ENCODE measurements around the gene ATG7. TPM values are rescaled to one million over a fixed set of nuclear protein-coding genes. Genes with fewer than 3 reads are reported as not detected.

The ATG7 gene
- total and polyA plus RNA-seq, 10 of the 15 experiments (the other 5 are each of a cell fraction or from before 2014, with no cell fraction given), result 13.5 to 49.5 (median 26.4) TPM

GRCh38 chr3:11435440-11436165 lies 163.4 kb downstream of the ATG7 start:
- Histone ChIP-seq H4K20me1 (ENCODE audit: control insufficient read depth, insufficient read depth) (no peaks in the 10 kb centered on the region), H2AFZ (ENCODE audit: control insufficient read depth, low read depth, low read length) (no peak overlapping the region), H3K79me2 (ENCODE audit: control insufficient read depth, insufficient read depth, low read length) (no peaks in the 10 kb centered on the region), H3K9me3 (replicated peaks; ENCODE audit: control insufficient read depth, insufficient read depth, low read length) (no peaks in the 10 kb centered on the region), H3K4me3 (no peak overlapping the region), H3K9ac (ENCODE audit: control insufficient read depth, insufficient read depth, low read length) (no peak overlapping the region), H3K27ac (ENCODE audit: control insufficient read depth, insufficient read depth) (no peak overlapping the region), H3K4me1 (ENCODE audit: control insufficient read depth, insufficient read depth, low read length) (no peaks in the 10 kb centered on the region), H3K4me2 (ENCODE audit: control insufficient read depth, insufficient read depth) (no peak overlapping the region), H3K36me3 (ENCODE audit: control insufficient read depth in 2 of 2, insufficient read depth in 2 of 2, low read length in 1 of 2) (peaks cover 0 to 2% of the 10 kb centered on the region in 2 experiments; a peak in 1 of 4 replicates), H3K27me3 (replicated peaks in 1 of 2; ENCODE audit: control insufficient read depth in 2 of 2, insufficient read depth in 2 of 2, low read length in 1 of 2) (no peaks in the 10 kb centered on the region)
- TF ChIP-seq TCF7 (IDR thresholded peaks at IDR 0.05; ENCODE audit: borderline replicate concordance) (no peak), RELA (IDR thresholded peaks at IDR 0.05; ENCODE audit: borderline replicate concordance, partially characterized antibody) (no peak), NR2C2 (IDR thresholded peaks at IDR 0.05; ENCODE audit: borderline replicate concordance, control insufficient read depth, insufficient read length, low read depth) (no peak), MTA2 (IDR thresholded peaks at IDR 0.05; ENCODE audit: low read depth) (no peak), SIX5 (IDR thresholded peaks at IDR 0.05; ENCODE audit: low read depth, low read length, severe bottlenecking) (no peak), SMAD5 (IDR thresholded peaks at IDR 0.05; ENCODE audit: low read depth) (no peak), CHD1 (IDR thresholded peaks at IDR 0.05; ENCODE audit: low read depth, low read length) (no peak), TCF3 (IDR thresholded peaks at IDR 0.05; ENCODE audit: borderline replicate concordance, insufficient read depth, low read depth, low read length) (no peak), CBX5 (IDR thresholded peaks at IDR 0.05; ENCODE audit: low read depth) (no peak), RAD51 (IDR thresholded peaks at IDR 0.05) (no peak), ESRRA (IDR thresholded peaks at IDR 0.05; ENCODE audit: low read length) (no peak), EGR1 (IDR thresholded peaks at IDR 0.05; ENCODE audit: borderline replicate concordance in 1 of 2, low read depth in 2 of 2, low read length in 2 of 2) (no peak)
- TF ChIP-seq, protein P1, sequence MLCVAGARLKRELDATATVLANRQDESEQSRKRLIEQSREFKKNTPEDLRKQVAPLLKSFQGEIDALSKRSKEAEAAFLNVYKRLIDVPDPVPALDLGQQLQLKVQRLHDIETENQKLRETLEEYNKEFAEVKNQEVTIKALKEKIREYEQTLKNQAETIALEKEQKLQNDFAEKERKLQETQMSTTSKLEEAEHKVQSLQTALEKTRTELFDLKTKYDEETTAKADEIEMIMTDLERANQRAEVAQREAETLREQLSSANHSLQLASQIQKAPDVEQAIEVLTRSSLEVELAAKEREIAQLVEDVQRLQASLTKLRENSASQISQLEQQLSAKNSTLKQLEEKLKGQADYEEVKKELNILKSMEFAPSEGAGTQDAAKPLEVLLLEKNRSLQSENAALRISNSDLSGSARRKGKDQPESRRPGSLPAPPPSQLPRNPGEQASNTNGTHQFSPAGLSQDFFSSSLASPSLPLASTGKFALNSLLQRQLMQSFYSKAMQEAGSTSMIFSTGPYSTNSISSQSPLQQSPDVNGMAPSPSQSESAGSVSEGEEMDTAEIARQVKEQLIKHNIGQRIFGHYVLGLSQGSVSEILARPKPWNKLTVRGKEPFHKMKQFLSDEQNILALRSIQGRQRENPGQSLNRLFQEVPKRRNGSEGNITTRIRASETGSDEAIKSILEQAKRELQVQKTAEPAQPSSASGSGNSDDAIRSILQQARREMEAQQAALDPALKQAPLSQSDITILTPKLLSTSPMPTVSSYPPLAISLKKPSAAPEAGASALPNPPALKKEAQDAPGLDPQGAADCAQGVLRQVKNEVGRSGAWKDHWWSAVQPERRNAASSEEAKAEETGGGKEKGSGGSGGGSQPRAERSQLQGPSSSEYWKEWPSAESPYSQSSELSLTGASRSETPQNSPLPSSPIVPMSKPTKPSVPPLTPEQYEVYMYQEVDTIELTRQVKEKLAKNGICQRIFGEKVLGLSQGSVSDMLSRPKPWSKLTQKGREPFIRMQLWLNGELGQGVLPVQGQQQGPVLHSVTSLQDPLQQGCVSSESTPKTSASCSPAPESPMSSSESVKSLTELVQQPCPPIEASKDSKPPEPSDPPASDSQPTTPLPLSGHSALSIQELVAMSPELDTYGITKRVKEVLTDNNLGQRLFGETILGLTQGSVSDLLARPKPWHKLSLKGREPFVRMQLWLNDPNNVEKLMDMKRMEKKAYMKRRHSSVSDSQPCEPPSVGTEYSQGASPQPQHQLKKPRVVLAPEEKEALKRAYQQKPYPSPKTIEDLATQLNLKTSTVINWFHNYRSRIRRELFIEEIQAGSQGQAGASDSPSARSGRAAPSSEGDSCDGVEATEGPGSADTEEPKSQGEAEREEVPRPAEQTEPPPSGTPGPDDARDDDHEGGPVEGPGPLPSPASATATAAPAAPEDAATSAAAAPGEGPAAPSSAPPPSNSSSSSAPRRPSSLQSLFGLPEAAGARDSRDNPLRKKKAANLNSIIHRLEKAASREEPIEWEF (IDR thresholded peaks at IDR 0.05; ENCODE audit: insufficient replicate concordance, low read depth, low read length), result no peak
- TF ChIP-seq, protein P2, sequence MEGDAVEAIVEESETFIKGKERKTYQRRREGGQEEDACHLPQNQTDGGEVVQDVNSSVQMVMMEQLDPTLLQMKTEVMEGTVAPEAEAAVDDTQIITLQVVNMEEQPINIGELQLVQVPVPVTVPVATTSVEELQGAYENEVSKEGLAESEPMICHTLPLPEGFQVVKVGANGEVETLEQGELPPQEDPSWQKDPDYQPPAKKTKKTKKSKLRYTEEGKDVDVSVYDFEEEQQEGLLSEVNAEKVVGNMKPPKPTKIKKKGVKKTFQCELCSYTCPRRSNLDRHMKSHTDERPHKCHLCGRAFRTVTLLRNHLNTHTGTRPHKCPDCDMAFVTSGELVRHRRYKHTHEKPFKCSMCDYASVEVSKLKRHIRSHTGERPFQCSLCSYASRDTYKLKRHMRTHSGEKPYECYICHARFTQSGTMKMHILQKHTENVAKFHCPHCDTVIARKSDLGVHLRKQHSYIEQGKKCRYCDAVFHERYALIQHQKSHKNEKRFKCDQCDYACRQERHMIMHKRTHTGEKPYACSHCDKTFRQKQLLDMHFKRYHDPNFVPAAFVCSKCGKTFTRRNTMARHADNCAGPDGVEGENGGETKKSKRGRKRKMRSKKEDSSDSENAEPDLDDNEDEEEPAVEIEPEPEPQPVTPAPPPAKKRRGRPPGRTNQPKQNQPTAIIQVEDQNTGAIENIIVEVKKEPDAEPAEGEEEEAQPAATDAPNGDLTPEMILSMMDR (IDR thresholded peaks at IDR 0.05 in 2 of 3, conservative IDR thresholded peaks at IDR 0.05 in 1 of 3; ENCODE audit: control insufficient read depth in 2 of 3, extremely low read depth in 1 of 3, insufficient read depth in 1 of 3, low read depth in 3 of 3, low read length in 3 of 3), result no peak
- no TSS peak for BruUV-seq (replicated peaks)
- POLR2A ChIA-PET, result no interaction called here
- intact Hi-C loops (cut with micrococcal nuclease; ENCODE audit: unreplicated experiment), result no loop called here
- no peak for ATAC-seq
- CTCF ChIA-PET, result no interaction called here
- SMC1A ChIA-PET (ENCODE audit: uncharacterized antibody, unreplicated experiment), result no interaction called here
- no peak for FAIRE-seq
- DNase-seq (ENCODE audit: low read depth, low spot score), result no peak
- RAD21 ChIA-PET (ENCODE audit: unreplicated experiment), result no interaction called here
- 85% methylated on average over 7 of the region's 7 CpGs for WGBS (ENCODE audit: insufficient coverage, insufficient replicate concordance, low lambda C conversion rate, missing lambda C conversion rate)
- in situ Hi-C loops (cut with MboI), result no loop called here
